C1 segment of cervical spinal cord (tissue), 14 donors: Measurements from ENCODE around the gene SEMA3F.

Experiments used
- DNase-seq, 14 donors: peaks; one replicate each; lab custom pipeline; 2025; lab: John Stamatoyannopoulos, UW

SEMA3F gene

DNA sequence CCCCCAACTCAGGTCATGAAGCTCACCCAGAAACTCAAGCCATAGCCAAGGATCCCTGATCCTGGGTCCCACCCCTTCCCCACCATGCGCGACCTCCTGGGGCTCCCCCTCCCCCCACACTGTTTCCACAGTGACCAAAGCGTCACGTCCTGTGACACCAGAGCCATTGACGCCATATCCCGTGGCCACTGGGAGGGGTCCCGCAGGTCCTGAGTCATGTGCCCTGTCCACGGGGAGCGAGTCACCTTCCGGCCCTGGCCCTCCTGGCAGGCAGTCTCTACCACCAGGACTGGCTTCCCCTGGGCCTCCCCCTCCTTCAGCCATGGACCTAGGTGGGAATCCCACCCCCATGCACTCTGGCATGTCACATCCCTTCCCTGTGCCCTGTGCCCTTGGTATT is 15.6 kb downstream of the SEMA3F start:
- DNase-seq, result no peak

DNA sequence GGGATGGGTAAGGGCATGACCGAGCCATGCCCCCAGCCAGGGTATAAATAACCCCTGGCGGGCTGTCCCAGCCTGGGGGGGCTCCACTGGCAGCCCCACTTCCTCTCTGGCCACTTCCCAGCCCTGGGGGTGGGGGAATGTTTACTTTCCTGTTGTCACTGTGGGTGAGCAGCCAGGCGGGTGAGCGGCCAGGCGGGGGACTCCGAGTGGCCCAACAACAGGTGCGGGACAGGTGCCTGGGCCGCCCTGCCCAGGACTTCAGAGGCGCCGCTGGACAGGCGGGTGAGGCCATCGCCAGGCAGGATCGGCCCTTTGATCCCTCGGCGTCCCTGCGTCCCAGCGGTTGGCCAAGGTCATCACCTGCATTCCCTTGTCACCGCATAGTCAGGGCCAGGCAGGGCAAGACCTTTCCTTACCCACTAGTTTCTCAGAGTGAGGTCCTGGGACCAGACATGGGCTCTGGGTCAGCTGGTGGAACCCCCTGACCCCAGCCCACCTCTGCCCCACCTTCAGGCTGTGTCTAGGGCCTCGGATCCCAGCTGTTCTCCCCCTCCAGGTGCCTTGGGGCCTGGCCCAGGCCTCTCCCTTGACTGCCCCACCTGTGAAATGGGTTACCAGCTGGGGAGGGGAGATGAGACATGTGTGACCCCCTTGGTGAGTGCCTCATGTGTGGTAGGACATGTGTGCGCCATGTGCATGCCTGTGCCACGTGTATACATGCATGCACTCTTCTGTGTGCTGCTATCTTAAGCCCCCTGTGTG is 16.6 kb downstream of the SEMA3F start:
- no peak for DNase-seq

DNA sequence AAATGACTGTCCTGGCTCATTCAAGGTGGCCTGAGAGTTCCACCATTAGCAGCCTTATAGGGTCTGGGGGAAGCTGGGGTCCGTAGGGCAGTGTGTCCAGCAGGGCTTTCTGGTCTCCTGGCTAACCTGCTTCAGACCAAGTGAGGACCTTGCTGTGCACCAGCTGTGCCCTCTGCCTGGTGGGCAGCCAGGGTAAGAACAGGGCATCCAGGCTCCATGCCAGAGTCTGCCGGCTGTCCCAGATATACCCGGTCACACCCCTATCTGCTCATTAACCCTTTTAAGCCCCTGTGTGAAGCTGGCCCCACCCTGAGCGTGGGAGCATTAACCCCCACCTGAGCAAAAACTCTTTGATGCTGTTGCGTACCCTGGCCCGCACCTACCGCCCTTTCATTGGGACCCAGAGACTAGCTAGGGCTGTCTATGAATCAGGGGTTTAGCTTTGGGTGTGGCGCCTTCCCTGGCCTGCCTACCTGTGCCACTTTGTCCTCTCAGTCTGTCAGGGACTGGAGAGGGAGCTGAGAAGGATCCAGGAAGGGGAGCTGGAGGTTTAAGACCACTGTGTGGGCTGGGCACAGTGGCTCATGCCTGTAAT is 17.6 kb downstream of the SEMA3F start:
- DNase-seq, result no peak

DNA sequence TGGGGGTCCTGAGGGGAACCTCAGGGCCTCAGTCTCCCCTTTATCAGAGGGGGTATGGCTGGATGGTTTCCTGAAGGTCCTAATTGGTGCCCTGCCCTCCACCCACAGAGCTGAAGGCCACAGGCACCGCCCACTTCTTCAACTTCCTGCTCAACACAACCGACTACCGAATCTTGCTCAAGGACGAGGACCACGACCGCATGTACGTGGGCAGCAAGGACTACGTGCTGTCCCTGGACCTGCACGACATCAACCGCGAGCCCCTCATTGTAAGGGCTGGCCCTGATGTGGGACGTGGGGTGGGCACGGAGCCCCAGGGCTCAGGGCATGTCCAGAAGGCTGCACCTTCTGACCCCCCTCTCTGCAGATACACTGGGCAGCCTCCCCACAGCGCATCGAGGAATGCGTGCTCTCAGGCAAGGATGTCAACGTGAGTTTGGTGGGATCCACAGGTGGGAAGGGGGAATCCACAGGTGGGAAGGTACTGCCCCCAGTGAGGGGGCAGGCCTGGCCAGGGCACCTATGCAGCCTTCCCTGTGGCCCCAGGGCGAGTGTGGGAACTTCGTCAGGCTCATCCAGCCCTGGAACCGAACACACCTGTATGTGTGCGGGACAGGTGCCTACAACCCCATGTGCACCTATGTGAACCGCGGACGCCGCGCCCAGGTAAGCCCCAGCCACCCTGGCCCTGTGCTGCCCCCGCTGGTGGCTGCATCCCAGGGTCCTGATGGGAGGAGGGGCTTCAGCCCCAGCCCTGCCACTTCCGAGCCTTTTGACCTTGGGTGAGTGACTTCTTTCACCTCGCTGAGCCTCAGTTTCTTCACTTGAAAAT is 18.8 kb downstream of the SEMA3F start:
- no peak for DNase-seq

DNA sequence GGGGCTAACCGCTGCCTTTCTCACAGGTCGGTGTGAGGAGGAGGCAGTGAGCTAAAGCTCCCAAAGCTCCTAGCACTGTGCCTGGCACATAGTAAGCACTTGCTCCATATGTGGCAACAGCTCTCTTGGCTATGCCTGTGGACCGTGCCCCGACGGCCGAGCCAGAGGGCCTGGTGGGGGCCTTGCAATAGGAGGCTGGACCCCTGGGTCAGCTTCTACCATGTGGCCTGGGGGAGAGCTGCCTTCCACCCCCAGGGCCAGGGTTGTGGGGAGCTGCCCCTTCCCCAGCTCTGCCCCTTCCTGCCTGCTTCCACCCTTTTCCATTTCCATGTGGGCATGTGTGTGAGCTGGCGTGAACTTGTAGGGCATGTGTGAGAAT is 19.4 kb downstream of the SEMA3F start:
- no peak for DNase-seq

- DNase-seq, result no peak
Observed at GRCh38 chr3:50174947-50175524, 19.9 kb downstream of the SEMA3F start.

- no peak for DNase-seq
Observed at GRCh38 chr3:50177346-50177745, 22.2 kb downstream of the SEMA3F start.

DNA sequence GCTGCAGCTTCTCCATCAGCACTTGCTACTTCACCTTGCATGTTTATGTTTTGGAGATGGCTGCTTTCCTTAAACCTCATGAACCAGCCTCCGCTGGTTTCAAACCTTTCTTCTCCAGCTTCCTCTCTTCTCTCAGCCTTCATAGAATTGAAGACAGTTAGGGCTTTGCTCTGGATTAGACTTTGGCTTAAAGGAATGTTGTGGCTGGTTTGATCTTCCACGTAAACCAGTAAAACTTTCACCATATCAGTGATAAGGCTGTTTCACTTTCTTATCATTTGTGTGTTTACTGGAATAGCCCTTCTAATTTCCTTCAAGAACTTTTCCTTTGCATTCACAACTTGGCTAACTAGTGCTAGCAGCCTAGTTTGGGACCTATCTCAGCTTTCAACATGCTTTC is 24.6 kb downstream of the SEMA3F start:
- DNase-seq, result no peak

DNA sequence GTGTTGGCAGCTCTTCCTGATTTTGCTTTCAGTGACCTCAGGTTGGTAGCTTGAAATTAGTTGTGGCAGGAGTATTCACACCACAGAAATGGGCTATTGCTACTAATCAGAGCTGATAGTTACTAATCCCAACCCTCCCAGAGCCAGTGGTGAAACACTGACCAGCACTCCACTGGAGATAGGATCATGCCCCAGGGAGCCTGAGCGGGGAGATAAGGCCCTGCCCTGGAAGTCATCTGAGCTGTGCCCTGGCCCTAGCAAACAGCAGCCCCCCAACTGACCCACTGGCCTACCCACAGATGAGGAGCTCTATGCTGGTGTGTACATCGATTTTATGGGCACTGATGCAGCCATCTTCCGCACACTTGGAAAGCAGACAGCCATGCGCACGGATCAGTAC is 26.9 kb downstream of the SEMA3F start:
- no peak for DNase-seq

- DNase-seq, result no peak
Observed at GRCh38 chr3:50182533-50183099, 27.5 kb downstream of the SEMA3F start.

DNA sequence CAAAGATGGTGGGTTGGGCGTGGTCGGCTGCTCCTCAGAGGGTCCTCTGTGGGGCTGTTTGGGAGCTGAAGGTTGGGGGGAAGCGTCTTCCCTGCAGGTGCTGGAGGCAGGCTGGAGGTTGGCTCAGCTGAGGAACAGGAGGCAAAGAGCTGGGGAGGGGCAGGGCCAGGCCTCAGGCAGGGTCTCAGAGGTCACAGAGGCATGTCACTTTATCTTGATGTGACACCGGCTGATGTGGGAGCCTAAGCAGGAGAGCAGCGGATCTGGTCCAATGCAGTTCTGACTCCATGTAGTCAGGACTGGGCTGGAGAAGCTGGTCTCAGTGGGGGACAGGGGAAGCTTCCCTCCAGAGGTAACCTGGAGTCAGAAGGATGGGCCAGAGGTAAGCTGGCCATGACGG is 28.6 kb downstream of the SEMA3F start:
- no peak for DNase-seq

- no peak for DNase-seq
Observed at GRCh38 chr3:50184242-50184978, 29.3 kb downstream of the SEMA3F start.

DNA sequence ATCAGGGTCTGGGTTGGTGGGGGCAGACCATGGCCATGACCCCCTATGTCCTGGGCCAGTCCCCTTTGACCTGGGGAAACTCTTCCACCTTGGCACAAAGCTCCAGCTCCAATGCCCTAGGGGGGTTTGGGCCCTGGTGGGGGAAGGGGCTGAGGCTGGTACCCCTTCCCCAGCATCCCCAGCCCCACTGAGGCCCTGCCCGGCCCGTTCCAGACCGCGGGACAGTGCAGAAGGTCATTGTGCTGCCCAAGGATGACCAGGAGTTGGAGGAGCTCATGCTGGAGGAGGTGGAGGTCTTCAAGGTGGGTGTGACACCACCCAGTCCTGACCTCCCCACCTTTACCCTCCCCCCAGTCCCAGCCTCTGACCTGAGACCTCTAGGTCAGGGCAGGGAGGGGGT is 30.1 kb downstream of the SEMA3F start:
- no peak for DNase-seq

DNA sequence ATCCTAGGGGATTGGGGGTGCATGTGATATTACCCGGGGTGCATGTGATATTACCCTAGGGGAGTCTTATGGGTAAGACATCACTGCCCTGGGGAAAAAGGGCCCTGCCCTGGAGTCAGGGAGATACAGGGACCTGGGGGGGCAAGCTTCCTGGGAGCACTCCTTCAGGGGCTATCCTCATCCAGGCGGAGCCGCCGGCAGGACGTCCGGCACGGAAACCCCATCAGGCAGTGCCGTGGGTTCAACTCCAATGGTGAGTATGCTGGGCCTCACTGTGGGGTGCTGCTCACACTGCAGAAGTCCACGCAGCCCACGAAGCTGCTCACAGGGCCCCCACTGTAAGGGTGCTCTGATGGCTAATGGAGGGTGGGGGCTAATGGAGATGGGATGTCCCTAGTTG is 31.0 kb downstream of the SEMA3F start:
- no peak for DNase-seq

GRCh38 chr3:50187750-50188149 is 32.6 kb downstream of the SEMA3F start:
- no peak for DNase-seq

DNA sequence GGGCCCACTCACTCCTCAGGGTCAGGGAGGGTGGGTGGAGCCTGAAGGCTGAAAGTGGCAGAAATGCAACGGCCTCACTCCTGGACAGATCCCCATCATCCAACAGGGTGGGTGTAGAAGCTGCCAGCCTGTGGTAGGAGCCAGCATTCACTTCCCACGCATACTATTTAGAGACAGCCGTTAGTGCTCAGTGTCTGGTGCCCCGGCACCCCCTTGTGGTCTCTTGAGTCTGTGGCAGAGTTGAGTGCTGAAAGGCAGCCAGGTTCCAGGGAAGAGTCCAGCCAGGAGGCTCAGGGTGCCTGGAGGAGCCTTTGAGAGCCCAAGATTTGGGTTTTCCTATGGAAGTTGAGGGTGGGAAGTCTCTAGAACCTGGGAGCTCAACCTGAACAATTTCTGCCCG is 34.1 kb downstream of the SEMA3F start:
- peak in 9 of 14 donors; percentile 4 to 65 (median 32) for DNase-seq

DNA sequence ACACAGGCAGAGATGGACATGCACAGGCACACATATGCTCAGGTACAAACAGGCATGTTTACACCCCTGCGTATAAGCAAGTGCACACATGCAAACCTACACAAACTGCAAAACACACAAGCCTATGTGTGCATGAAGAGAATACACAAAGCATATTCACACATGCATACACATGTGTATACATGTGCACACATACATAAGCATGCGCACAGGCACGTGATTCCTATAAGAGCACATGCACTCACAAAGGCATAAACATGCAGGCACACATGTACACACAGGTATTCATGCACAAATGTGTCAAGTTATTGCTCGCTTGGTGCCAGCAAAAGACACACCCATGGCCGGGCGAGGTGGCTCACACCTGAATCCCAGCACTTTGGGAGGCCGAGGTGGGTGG is 34.9 kb downstream of the SEMA3F start:
- no peak for DNase-seq

GRCh38 chr3:50190936-50191660 is 36.0 kb downstream of the SEMA3F start, which contains the start of gene GNAT1:
GNAT1 (plus strand) TSS chr3:50191610; CDS start chr3:50191726, 116 bp downstream.
- no peak for DNase-seq

DNA sequence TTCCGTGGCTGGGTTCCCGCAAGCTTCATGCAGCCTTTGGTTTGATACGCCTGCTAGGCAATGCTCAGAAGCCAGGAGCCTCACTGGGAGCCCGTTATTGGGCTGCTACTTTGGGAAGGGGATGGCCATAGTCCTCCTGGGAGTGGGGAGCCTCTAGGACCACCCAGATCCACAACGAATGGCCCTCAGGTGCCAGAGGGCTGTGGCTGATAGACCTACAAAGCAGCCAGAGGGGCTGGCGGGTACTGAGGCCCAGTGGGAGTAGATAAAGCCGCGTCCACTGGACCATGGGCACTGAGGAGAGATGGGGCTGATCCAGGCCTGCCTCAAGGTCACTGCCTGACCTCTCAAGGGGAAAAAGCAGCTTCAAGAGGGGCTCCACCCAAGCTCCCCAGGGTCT is 37.0 kb downstream of the SEMA3F start:
- DNase-seq, result no peak

DNA sequence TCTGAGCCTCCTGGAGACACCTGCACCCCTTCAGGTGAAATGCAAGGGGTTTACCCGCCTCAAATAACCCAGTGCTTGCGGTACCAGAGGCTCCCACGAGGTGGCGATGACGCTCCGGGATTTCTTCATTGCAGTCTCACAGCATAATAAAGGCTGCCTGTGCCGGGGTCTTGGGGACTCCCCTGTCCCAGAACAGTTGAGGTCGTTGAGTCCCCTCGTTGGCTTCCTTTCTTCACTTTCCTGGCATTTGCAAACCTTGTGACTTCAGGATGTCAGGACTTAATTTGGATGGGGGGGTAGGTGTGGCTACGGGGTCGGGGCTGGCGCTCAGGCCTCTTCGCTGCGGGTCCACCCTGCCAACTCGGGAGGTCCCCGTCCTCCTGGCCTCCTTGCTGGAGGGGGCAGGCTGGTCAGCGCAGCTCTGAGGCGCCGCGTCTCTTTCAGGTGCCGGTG is 37.6 kb downstream of the SEMA3F start:
- DNase-seq, result peak in 10 of 14 donors; percentile 10 to 67 (median 33)
